DMS153 treated with DMSO at 0.1 percent for 48 hours (cell line): ENCODE measurements around the gene RAMP2.

Experiments
- DNase-seq: peaks from one replicate; lab custom pipeline; 2025; ENCODE audit not compliant: unreplicated experiment; lab: John Stamatoyannopoulos, UW

RAMP2 gene

GRCh38 chr17:42791948-42792347 lies 30.9 kb downstream of the RAMP2 start:
- no peak for DNase-seq

GRCh38 chr17:42792545-42792944 lies 31.5 kb downstream of the RAMP2 start:
- no peak for DNase-seq

- DNase-seq, result no peak
Measured at GRCh38 chr17:42795061-42795460, 34.0 kb downstream of the RAMP2 start.

- DNase-seq, result no peak
Measured at GRCh38 chr17:42795465-42795864, 34.4 kb downstream of the RAMP2 start.

- DNase-seq, result no peak
Measured at GRCh38 chr17:42796066-42796758, 35.2 kb downstream of the RAMP2 start.

GRCh38 chr17:42797067-42798007 lies 36.3 kb downstream of the RAMP2 start:
- no peak for DNase-seq

GRCh38 chr17:42798011-42798382 lies 37.0 kb downstream of the RAMP2 start:
- DNase-seq, result no peak

- peak; percentile 88 for DNase-seq
Measured at GRCh38 chr17:42798383-42799380, 37.7 kb downstream of the RAMP2 start, which contains the start of the genes CNTD1 and COA3. Gene CNTD1, plus strand, starts transcription at chr17:42798861. Its CDS starts 207 bp downstream, at chr17:42799068. Gene COA3, minus strand, starts transcription at chr17:42798704. Its CDS starts 23 bp downstream, at chr17:42798681.

GRCh38 chr17:42803074-42803883 lies 42.3 kb downstream of the RAMP2 start:
- no peak for DNase-seq

- DNase-seq, result no peak
Measured at GRCh38 chr17:42804918-42805367, 43.9 kb downstream of the RAMP2 start.

- no peak for DNase-seq
Measured at GRCh38 chr17:42806249-42806648, 45.2 kb downstream of the RAMP2 start.

- no peak for DNase-seq
Measured at GRCh38 chr17:42809250-42809649, 48.2 kb downstream of the RAMP2 start.
